Loucy (cell line): ENCODE data around the gene AP3S1.

Experiments
- H2AFZ ChIP-seq: fragments of 200-600 bp; sonication (generic); 2 replicates; pipeline ENCODE4 v1.6.0; 2016; ENCODE audit warnings: antibody characterized with exemption, mild to moderate bottlenecking, low read length, moderate library complexity
- H3F3A ChIP-seq: fragments of 200-600 bp; 2 replicates; pipeline ENCODE4 v1.6.0; 2016; ENCODE audit warnings: antibody characterized with exemption, low read depth, mild to moderate bottlenecking
- H3K27me3 ChIP-seq: fragments of 200-600 bp; sonication (generic); 2 replicates; pipeline ENCODE4 v1.6.1; 2014; ENCODE audit warnings: low read length, mild to moderate bottlenecking; ENCODE audit not compliant: insufficient read depth, poor library complexity, severe bottlenecking
- H3K36me3 ChIP-seq: fragments of 200-600 bp; sonication (generic); 2 replicates; pipeline ENCODE4 v1.6.1; 2016; ENCODE audit warnings: low read length; ENCODE audit not compliant: insufficient read depth
- H3K4me1 ChIP-seq: fragments of 200-600 bp; sonication (generic); 2 replicates; pipeline ENCODE4 v1.5.1; 2014; ENCODE audit warnings: low read length, mild to moderate bottlenecking; ENCODE audit not compliant: insufficient read depth, poor library complexity, severe bottlenecking
- H3K4me2 ChIP-seq: fragments of 200-600 bp; sonication (generic); 2 replicates; pipeline ENCODE4 v1.6.0; 2014; ENCODE audit warnings: antibody characterized with exemption, low read length, low read depth, mild to moderate bottlenecking; ENCODE audit not compliant: poor library complexity, severe bottlenecking
- H3K4me3 ChIP-seq: fragments of 200-600 bp; sonication (generic); 2 replicates; pipeline ENCODE4 v1.5.1; 2014; ENCODE audit warnings: low read length, mild to moderate bottlenecking, mixed read lengths; ENCODE audit not compliant: poor library complexity, severe bottlenecking
- H3K79me2 ChIP-seq: fragments of 200-600 bp; sonication (generic); 2 replicates; pipeline ENCODE4 v1.6.1; 2014; ENCODE audit warnings: low read length; ENCODE audit not compliant: insufficient read depth
- H3K9ac ChIP-seq: fragments of 200-600 bp; sonication (generic); 2 replicates; pipeline ENCODE4 v1.6.0; 2014; ENCODE audit warnings: mild to moderate bottlenecking, low read depth, low read length, moderate library complexity; ENCODE audit not compliant: poor library complexity, severe bottlenecking
- H3K9me2 ChIP-seq: fragments of 200-600 bp; sonication (generic); replicated peaks from 2 replicates; pipeline ENCODE4 v1.6.1; 2016; ENCODE audit warnings: low read depth, low read length, mixed read lengths
- H3K9me3 ChIP-seq: fragments of 200-600 bp; sonication (generic); 2 replicates; pipeline ENCODE4 v1.6.1; 2014; ENCODE audit warnings: mild to moderate bottlenecking, antibody characterized with exemption, low read length, low read depth; ENCODE audit not compliant: insufficient read depth
- H4K20me1 ChIP-seq: fragments of 200-600 bp; sonication (generic); 2 replicates; pipeline ENCODE4 v1.6.0; 2014; ENCODE audit warnings: antibody characterized with exemption, low read length, mild to moderate bottlenecking; ENCODE audit not compliant: insufficient read depth, poor library complexity, severe bottlenecking
- CTCF ChIP-seq: fragments of 200-600 bp; sonication (generic); conservative IDR thresholded peaks from 2 replicates; pipeline ENCODE4 v1.5.1; 2014; ENCODE audit warnings: mild to moderate bottlenecking, antibody characterized with exemption, low read length
- EZH2phosphoT487 ChIP-seq: fragments of 200-600 bp; IDR thresholded peaks from 2 replicates; pipeline ENCODE4 v1.6.1; 2018; ENCODE audit warnings: antibody characterized with exemption, mild to moderate bottlenecking, moderate library complexity, borderline replicate concordance

The AP3S1 gene

GRCh38 chr5:115829913-115830312, 11.8 kb upstream of the AP3S1 start:
- TF ChIP-seq EZH2phosphoT487: no peak
- TF ChIP-seq CTCF: no peak
- Histone ChIP-seq H3K4me3 (no peak overlapping the region), H3K27me3 (no peaks in the 10 kb centered on the region), H3K9ac (no peak overlapping the region), H3K36me3 (peaks cover 5% of the 10 kb centered on the region; the same call in 1 of the 2 replicates), H4K20me1 (peaks cover 4% of the 10 kb centered on the region), H3K9me3 (no peaks in the 10 kb centered on the region), H3K4me2 (no peak overlapping the region), H3K4me1 (no peaks in the 10 kb centered on the region), H2AFZ (no peak overlapping the region), H3K9me2 (no peaks in the 10 kb centered on the region), H3F3A (no peaks in the 10 kb centered on the region), H3K79me2 (no peaks in the 10 kb centered on the region)

GRCh38 chr5:115831163-115831768, 10.5 kb upstream of the AP3S1 start:
- TF ChIP-seq EZH2phosphoT487 (no peak), CTCF (peak; percentile 68)
- no peaks in the 10 kb centered on the region for H3K27me3 ChIP-seq
- H4K20me1 ChIP-seq: peaks cover 4% of the 10 kb centered on the region
- no peaks in the 10 kb centered on the region for H3K9me3 ChIP-seq
- H3K79me2 ChIP-seq: no peaks in the 10 kb centered on the region
- no peaks in the 10 kb centered on the region for H3K4me1 ChIP-seq
- no peaks in the 10 kb centered on the region for H3K9me2 ChIP-seq
- peaks cover 13% of the 10 kb centered on the region; the same call in 1 of the 2 replicates for H3K36me3 ChIP-seq
- H3F3A ChIP-seq: no peaks in the 10 kb centered on the region
- no peak overlapping the region for H2AFZ ChIP-seq
- no peak overlapping the region for H3K4me2 ChIP-seq
- no peak overlapping the region for H3K4me3 ChIP-seq
- H3K9ac ChIP-seq: no peak overlapping the region

- H3K27me3 ChIP-seq: no peaks in the 10 kb centered on the region
- no peak overlapping the region for H2AFZ ChIP-seq
- no peak for TF ChIP-seq CTCF
- TF ChIP-seq EZH2phosphoT487: no peak
- H3K4me1 ChIP-seq: peaks cover 7% of the 10 kb centered on the region
- peaks cover 28% of the 10 kb centered on the region for H4K20me1 ChIP-seq
- no peaks in the 10 kb centered on the region for H3K9me3 ChIP-seq
- peaks cover 23% of the 10 kb centered on the region; the same call in 1 of the 2 replicates for H3K36me3 ChIP-seq
- no peaks in the 10 kb centered on the region for H3F3A ChIP-seq
- no peak overlapping the region for H3K4me2 ChIP-seq
- H3K4me3 ChIP-seq: no peak overlapping the region
- no peak overlapping the region for H3K9ac ChIP-seq
- H3K79me2 ChIP-seq: peaks cover 38% of the 10 kb centered on the region
- H3K9me2 ChIP-seq: no peaks in the 10 kb centered on the region
Measured at GRCh38 chr5:115835481-115835880, 6.3 kb upstream of the AP3S1 start.
